ENCODE measurements around the gene ANKRD36B.
"Not testable (repeated sequence)": the region's sequence is repeated elsewhere in the genome, so short reads cannot be mapped to it uniquely, and the experiment has no call there.

DNA sequence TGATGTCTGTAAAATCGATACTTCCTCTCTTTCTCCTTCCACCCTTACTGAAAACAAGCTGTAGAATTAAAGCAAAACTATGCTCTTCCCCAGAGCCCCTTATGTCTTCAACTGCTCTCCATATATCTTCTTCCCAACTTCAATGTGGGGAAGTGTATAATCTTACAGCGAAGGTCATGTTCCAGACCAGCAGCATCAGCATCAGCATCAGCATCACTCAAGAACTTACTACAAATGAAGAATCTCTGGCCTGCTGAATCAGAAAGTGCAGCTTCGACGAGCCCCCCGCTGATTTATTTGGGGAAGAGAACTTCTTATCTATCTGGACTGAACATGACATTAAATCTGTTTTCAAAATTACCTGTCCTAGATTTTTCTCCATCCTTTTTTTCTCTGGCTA is 40.6 kb downstream of the ANKRD36B start:
- TF ChIP-seq, protein P1, sequence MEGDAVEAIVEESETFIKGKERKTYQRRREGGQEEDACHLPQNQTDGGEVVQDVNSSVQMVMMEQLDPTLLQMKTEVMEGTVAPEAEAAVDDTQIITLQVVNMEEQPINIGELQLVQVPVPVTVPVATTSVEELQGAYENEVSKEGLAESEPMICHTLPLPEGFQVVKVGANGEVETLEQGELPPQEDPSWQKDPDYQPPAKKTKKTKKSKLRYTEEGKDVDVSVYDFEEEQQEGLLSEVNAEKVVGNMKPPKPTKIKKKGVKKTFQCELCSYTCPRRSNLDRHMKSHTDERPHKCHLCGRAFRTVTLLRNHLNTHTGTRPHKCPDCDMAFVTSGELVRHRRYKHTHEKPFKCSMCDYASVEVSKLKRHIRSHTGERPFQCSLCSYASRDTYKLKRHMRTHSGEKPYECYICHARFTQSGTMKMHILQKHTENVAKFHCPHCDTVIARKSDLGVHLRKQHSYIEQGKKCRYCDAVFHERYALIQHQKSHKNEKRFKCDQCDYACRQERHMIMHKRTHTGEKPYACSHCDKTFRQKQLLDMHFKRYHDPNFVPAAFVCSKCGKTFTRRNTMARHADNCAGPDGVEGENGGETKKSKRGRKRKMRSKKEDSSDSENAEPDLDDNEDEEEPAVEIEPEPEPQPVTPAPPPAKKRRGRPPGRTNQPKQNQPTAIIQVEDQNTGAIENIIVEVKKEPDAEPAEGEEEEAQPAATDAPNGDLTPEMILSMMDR (IDR thresholded peaks at IDR 0.05; ENCODE audit: low read depth, low read length, poor library complexity, severe bottlenecking): not testable (repeated sequence)
- not testable (repeated sequence) for TF ChIP-seq EZH2phosphoT487 (IDR thresholded peaks at IDR 0.05; ENCODE audit: borderline replicate concordance, low read length)

All from DOHH2 (cell line).